Measurements from ENCODE around the gene MYZAP.

- TF ChIP-seq CTCF (IDR thresholded peaks at IDR 0.05), result no peak
- TF ChIP-seq JUNB (IDR thresholded peaks at IDR 0.05), result no peak
- TF ChIP-seq HDAC2 (IDR thresholded peaks at IDR 0.05), result no peak
- no peak for TF ChIP-seq POLR2AphosphoS2 (conservative IDR thresholded peaks at IDR 0.05; ENCODE audit: low read length)
Observed at GRCh38 chr15:57553526-57553925, 38.2 kb upstream of the MYZAP start.
